ENCODE results near the gene SNRPA.

DNA sequence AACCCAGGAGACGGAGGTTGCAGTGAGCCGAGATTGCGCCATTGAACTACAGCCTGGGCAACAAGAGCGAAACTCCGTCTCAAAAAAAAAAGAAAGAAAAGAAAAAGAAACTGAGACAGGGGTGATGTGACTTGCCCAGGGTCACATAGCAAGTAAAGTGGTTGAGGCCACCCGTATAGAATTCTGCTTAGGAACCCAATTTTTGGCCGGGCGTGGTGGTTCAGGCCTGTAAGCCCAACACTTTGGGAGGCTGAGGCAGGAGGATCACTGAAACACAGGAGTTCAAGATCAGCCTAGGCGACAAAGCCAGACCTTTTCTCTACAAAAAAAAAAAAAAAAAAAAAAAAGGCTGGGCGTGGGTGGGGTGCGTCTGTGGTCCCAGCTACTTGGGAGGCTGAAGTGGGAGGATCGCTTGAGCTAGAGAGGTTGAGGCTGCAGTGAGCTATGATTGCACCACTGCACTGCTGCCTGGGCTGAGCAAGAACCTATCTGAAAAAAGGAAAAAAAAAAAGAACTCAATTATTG is 1.3 kb downstream of the SNRPA start:
- TF ChIP-seq, protein P1, sequence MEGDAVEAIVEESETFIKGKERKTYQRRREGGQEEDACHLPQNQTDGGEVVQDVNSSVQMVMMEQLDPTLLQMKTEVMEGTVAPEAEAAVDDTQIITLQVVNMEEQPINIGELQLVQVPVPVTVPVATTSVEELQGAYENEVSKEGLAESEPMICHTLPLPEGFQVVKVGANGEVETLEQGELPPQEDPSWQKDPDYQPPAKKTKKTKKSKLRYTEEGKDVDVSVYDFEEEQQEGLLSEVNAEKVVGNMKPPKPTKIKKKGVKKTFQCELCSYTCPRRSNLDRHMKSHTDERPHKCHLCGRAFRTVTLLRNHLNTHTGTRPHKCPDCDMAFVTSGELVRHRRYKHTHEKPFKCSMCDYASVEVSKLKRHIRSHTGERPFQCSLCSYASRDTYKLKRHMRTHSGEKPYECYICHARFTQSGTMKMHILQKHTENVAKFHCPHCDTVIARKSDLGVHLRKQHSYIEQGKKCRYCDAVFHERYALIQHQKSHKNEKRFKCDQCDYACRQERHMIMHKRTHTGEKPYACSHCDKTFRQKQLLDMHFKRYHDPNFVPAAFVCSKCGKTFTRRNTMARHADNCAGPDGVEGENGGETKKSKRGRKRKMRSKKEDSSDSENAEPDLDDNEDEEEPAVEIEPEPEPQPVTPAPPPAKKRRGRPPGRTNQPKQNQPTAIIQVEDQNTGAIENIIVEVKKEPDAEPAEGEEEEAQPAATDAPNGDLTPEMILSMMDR (IDR thresholded peaks at IDR 0.05 in 4 of 5, conservative IDR thresholded peaks at IDR 0.05 in 1 of 5) = no peak
- no peak for TF ChIP-seq POLR2A (IDR thresholded peaks at IDR 0.05)

Measured in gastrocnemius medialis (tissue), 4 donors.